HL-60/S4 (cell line): ENCODE data around the gene PRDM15.

Experiments used
- in situ Hi-C: fragments of 300-500 bp; cut with MboI; formaldehyde crosslinking; loops from 2 replicates; pipeline ENCODE4 v1.14.3; 2022; ENCODE audit warnings: low sequenced_read_pairs

Gene PRDM15

GRCh38 chr21:41845310-41846032, 33.7 kb downstream of the PRDM15 start:
- in situ Hi-C loops, result no loop called here

DNA sequence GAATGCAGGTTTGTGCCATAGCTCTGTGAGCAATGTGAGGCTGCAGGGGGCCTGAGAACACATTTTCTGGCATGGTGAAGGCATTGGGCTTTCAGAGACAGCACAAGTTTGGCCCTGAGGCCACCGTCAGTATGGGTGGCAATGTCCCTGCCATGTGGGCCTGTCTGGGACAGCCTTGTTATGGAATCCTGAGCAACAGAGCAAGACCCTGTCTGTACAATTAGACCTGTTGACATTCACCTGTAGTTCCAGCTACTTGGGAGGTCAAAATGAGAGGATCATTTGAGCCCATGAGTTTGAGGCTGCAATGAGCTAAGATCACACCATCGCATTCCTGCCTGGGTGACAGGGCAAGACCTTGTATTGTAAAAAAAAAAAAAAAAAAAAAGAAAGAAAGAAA, 35.6 kb downstream of the PRDM15 start:
- in situ Hi-C loops, result no loop called here

GRCh38 chr21:41840880-41841279, 38.3 kb downstream of the PRDM15 start:
- in situ Hi-C loops, result no loop called here

- in situ Hi-C loops, result no loop called here
Observed at GRCh38 chr21:41839387-41840000, 39.6 kb downstream of the PRDM15 start.

DNA sequence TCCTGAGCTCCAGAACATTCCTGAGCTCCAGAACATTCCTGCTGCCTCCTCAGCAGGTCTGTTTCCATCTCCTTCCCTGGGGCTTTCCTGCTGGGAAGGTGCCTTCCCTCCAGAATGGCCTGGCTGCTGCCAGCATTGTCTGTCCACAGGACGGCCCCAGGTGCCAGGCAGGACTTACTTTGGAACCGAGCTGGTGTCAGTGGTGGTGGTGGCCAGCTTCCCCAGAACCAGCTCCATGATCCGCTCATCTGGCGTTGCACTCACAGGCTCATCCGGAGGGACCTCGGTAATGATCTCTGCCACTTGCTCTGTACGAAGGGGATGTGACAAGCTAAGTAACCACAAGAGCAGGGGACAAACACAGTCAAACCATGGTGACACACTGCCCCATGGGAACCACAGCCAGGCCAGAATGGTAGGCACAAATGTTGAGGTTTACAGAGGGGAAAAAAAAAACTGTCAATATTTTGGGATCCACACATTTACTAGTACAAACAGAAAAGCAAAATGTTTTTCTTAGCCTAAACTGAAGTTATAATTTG, 41.3 kb downstream of the PRDM15 start:
- in situ Hi-C loops, result no loop called here

DNA sequence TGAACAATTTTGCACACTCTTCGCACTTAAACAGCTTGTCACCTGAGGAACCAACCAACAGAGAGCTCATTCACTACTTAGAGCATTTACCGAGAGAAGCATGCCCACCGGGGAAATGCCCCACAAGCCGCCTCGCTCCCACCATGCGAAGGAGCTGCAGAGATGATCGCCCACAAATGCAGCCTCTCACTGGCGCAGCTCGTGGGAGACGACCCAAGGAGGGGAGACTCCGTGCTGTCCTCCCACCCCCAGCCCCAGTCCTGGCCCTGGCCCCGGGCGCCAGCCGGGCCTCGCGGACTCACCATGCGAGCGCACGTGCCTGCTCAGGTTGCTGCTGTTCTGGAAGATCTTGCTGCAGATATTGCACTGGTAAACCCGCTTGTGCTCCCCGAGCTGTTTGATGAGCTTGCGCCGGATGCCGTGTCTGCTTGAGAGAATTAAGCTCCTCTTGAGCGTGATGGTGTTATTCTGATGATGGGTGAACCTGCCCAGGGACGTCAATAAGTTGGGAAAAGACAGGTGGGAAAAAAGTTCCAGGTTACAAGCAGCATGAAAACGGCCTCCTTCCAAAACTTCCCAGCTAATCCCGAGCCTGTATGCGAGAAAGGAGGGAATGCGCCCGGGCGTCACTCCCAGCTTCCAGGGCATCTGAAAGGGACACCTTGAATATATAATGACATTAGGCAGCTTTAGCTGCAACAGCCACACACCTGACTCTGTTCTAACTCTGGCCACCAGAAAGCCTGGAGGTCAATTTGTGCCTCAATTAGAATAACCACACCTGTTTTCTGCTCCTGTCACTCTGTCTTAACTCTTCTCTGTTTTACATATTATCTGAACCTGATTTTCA, 42.8 kb downstream of the PRDM15 start:
- in situ Hi-C loops, result no loop called here

- in situ Hi-C loops, result no loop called here
Observed at GRCh38 chr21:41835711-41836154, 43.4 kb downstream of the PRDM15 start.

GRCh38 chr21:41834926-41835663, 44.0 kb downstream of the PRDM15 start:
- in situ Hi-C loops, result no loop called here

- in situ Hi-C loops, result no loop called here
Observed at GRCh38 chr21:41834252-41834925, 44.8 kb downstream of the PRDM15 start.

GRCh38 chr21:41833497-41834115, 45.5 kb downstream of the PRDM15 start:
- in situ Hi-C loops, result no loop called here

GRCh38 chr21:41832596-41833496, 46.3 kb downstream of the PRDM15 start:
- in situ Hi-C loops, result no loop called here

DNA sequence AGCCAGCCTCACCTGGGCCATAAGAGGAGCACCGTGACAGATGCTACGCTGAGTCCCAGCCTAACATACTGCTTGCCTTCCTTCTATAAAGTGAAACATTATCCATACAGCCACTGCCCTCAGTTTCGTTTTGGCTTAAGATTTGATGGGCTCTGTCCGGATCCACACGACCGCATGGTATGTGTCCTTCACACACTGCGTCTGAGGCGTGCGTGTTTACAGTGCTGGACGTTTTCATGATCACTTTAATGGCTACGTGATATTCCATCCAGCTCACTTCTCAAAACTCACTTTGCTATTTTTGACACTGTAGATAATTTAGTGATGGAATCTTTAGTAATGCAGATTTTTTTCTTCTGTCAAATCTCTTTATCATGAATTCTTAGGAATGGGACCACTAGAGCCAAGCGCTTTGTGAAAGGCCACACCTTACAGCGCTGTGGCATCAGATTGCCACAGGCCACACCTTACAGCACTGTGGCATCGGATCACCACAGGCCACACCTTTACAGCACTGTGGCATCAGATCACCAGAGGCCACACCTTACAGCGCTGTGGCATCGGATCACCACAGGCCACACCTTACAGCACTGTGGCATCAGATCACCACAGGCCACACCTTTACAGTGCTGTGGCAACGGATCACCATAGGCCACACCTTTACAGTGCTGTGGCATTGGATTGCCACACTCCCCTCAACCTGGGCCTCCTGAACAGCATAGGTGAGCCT, 47.1 kb downstream of the PRDM15 start:
- in situ Hi-C loops, result no loop called here

DNA sequence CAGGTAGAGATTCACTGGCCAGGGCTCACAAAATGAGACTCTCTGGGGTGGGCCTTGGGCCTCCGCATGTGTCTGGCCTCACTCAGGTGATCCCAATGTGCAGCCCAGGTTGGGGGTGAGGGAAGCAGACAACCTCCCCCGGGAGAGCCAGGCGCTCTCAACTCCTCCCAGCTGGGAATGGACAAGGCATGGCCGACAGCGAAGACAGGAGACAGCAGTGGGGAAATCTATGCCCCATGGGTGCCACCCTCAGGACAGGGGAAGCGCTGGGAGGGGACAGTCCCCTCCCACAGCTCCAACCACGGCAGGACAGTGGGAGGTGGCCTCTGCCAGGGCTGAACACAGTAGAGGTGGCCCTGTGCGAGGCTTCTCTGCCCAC, 47.7 kb downstream of the PRDM15 start:
- in situ Hi-C loops, result no loop called here

GRCh38 chr21:41830764-41831452, 48.2 kb downstream of the PRDM15 start:
- in situ Hi-C loops, result no loop called here

GRCh38 chr21:41830145-41830707, 48.9 kb downstream of the PRDM15 start:
- in situ Hi-C loops, result no loop called here

- in situ Hi-C loops, result loop anchor here (10.0 kb wide), 1 partner anchor 256 kb away; no protein-coding TSS in a partner anchor
Observed at GRCh38 chr21:41828884-41829360, 50.2 kb downstream of the PRDM15 start.
